Measurements from ENCODE around the gene YTHDF2.

The YTHDF2 gene

DNA sequence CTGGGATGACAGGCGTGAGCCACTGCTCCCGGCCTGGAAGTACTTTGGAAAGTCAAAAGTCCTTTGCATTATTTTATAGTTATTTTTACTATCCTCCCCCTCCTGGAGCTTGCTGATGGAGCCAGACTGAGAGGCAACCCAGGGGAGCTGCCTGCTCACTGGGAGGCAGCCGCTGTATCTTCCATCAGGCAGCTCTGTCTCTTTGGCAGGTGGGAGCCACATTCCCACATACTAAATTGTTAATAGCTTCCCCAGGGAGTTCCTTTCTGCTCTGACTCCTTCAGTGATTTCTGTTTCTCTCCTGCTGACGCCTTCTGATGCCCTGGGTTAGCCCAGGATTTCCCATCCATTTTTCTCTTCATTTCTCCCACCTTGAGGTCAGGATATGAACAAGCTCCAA, 70.3 kb downstream of the YTHDF2 start:
- H3K27me3 ChIP-seq (ENCODE audit: insufficient read depth, poor library complexity, severe bottlenecking) = peaks cover 16% of the 10 kb centered on the region

DNA sequence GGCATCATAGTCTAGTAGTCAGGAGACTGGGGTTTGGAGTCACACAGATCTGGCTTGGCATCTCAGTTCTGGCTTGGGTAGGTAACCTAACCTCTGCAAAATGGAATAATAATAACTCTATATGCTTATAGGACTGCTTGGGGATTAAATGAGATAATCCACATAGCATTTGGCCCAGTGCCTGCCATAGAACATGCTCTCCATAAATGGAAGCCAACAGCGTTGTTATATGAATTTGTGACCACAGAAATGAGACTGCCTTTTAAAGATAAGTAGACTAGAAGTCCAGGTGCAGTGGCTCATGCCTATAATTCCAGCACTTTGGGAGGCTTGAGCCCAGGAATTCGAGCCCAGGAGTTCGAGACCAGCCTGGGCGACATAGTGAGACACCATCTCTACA, 71.2 kb downstream of the YTHDF2 start:
- peaks cover 25% of the 10 kb centered on the region for H3K27me3 ChIP-seq (ENCODE audit: insufficient read depth, poor library complexity, severe bottlenecking)
- TF ChIP-seq, protein P1, sequence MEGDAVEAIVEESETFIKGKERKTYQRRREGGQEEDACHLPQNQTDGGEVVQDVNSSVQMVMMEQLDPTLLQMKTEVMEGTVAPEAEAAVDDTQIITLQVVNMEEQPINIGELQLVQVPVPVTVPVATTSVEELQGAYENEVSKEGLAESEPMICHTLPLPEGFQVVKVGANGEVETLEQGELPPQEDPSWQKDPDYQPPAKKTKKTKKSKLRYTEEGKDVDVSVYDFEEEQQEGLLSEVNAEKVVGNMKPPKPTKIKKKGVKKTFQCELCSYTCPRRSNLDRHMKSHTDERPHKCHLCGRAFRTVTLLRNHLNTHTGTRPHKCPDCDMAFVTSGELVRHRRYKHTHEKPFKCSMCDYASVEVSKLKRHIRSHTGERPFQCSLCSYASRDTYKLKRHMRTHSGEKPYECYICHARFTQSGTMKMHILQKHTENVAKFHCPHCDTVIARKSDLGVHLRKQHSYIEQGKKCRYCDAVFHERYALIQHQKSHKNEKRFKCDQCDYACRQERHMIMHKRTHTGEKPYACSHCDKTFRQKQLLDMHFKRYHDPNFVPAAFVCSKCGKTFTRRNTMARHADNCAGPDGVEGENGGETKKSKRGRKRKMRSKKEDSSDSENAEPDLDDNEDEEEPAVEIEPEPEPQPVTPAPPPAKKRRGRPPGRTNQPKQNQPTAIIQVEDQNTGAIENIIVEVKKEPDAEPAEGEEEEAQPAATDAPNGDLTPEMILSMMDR (IDR thresholded peaks at IDR 0.05; ENCODE audit: poor library complexity, severe bottlenecking) = no peak
- H3K9me3 ChIP-seq (ENCODE audit: severe bottlenecking) = no peaks in the 10 kb centered on the region
- no peak overlapping the region for H3K4me3 ChIP-seq (ENCODE audit: severe bottlenecking)
- DNase-seq (ENCODE audit: low spot score) (no peak), ATAC-seq (ENCODE audit: low read depth) (no peak)
- H3K36me3 ChIP-seq (ENCODE audit: low read depth) = no peaks in the 10 kb centered on the region
- H3K4me1 ChIP-seq (ENCODE audit: insufficient read depth, poor library complexity, severe bottlenecking) = no peaks in the 10 kb centered on the region
- no peak overlapping the region for H3K27ac ChIP-seq (ENCODE audit: poor library complexity, severe bottlenecking)

More for the DNA sequence above, 70.3 kb downstream of the YTHDF2 start:
- TF ChIP-seq, protein P1 (IDR thresholded peaks at IDR 0.05; ENCODE audit: poor library complexity, severe bottlenecking) = no peak
- DNase-seq (ENCODE audit: low spot score) = no peak
- no peak for ATAC-seq (ENCODE audit: low read depth)
- H3K4me3 ChIP-seq (ENCODE audit: severe bottlenecking) = no peak overlapping the region
- H3K9me3 ChIP-seq (ENCODE audit: severe bottlenecking) = no peaks in the 10 kb centered on the region
- H3K4me1 ChIP-seq (ENCODE audit: insufficient read depth, poor library complexity, severe bottlenecking) = no peaks in the 10 kb centered on the region
- H3K27ac ChIP-seq (ENCODE audit: poor library complexity, severe bottlenecking) = no peak overlapping the region
- H3K36me3 ChIP-seq (ENCODE audit: low read depth) = no peaks in the 10 kb centered on the region

DNA sequence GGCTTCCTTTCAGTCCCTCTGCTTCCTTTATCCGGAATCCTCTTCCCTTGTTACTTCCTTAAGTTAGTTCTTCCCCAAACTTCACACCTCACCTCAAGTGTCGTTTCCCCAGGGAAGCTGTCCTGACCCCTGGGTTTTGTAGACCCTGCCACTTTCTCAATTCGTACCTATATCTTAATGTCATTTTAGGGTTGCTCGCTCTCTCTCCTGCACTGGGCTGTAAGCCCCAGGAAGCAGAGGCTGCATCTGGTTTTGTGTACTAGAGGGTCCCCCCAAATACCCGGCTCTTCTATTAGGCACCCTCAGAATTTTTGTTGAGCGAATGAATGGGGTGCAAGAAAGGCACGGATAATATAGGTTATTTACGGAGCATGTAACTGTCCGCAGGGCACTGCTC, 74.6 kb downstream of the YTHDF2 start:
- Histone ChIP-seq H3K36me3 (ENCODE audit: low read depth) (no peaks in the 10 kb centered on the region), H3K4me1 (ENCODE audit: insufficient read depth, poor library complexity, severe bottlenecking) (no peaks in the 10 kb centered on the region), H3K4me3 (ENCODE audit: severe bottlenecking) (no peak overlapping the region), H3K27ac (ENCODE audit: poor library complexity, severe bottlenecking) (no peak overlapping the region), H3K9me3 (ENCODE audit: severe bottlenecking) (no peaks in the 10 kb centered on the region), H3K27me3 (ENCODE audit: insufficient read depth, poor library complexity, severe bottlenecking) (peaks cover 53% of the 10 kb centered on the region)
- TF ChIP-seq, protein P1 (IDR thresholded peaks at IDR 0.05; ENCODE audit: poor library complexity, severe bottlenecking) = no peak
- ATAC-seq (ENCODE audit: low read depth) (no peak), DNase-seq (ENCODE audit: low spot score) (no peak)

DNA sequence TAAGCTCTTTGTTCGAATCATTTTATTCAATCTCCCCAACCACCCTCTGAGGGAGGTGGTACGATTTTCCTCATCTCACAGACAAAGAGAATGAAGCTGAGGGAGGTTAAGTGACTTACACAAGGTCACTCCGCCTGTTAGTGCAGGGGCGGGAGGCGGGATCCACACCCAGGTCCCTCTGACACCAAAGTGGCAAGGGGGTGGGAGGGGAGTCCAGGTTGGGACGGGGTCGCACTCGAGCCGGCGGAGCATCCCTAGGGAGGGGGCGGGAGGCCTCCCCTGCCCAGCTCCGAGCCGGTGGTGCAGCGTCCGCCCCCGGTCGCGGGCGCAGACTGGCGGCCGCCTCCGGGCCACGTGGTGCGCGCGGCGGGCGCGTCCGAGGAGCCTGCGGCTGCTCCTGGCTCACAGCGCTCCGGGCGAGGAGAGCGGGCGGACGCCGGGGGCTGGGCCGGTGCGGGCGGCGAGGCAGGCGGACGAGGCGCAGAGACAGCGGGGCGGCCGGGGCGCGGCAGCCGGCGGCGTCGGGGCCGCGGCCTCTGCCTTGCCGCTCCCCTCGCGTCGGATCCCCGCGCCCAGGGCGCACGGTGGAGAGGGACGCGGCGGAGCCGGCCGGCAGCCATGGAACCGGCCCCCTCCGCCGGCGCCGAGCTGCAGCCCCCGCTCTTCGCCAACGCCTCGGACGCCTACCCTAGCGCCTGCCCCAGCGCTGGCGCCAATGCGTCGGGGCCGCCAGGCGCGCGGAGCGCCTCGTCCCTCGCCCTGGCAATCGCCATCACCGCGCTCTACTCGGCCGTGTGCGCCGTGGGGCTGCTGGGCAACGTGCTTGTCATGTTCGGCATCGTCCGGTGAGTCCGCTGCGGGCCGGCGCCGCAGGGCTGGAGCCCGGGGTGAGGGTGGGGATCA, 75.3 kb downstream of the YTHDF2 start, which contains the start of gene OPRD1:
Gene OPRD1, plus strand, starts transcription at position 405 of the 903 bp plus-strand sequence. Its CDS starts 214 bp downstream, at position 619.
- TF ChIP-seq, protein P1 (IDR thresholded peaks at IDR 0.05; ENCODE audit: poor library complexity, severe bottlenecking) = no peak
- no peaks in the 10 kb centered on the region for H3K4me1 ChIP-seq (ENCODE audit: insufficient read depth, poor library complexity, severe bottlenecking)
- no peak for DNase-seq (ENCODE audit: low spot score)
- ATAC-seq (ENCODE audit: low read depth) = peak; percentile 20; the same call in 2 of the 3 replicates
- H3K27me3 ChIP-seq (ENCODE audit: insufficient read depth, poor library complexity, severe bottlenecking) = peaks cover 53% of the 10 kb centered on the region
- H3K9me3 ChIP-seq (ENCODE audit: severe bottlenecking) = no peaks in the 10 kb centered on the region
- no peak within 1 kb of the TSS for H3K4me3 ChIP-seq (ENCODE audit: severe bottlenecking)
- no peak within 1 kb of the TSS for H3K27ac ChIP-seq (ENCODE audit: poor library complexity, severe bottlenecking)
- H3K36me3 ChIP-seq (ENCODE audit: low read depth) = no peaks in the 10 kb centered on the region

Measured in RWPE2 (cell line).